CD1c-positive myeloid dendritic cell (primary cell): Measurements from ENCODE around the gene JAKMIP1.

Experiments
- DNase-seq: peaks from one replicate; pipeline ENCODE4 v3.0.0-alpha.2; 2016; ENCODE audit errors: extremely low spot score

JAKMIP1 gene

DNA sequence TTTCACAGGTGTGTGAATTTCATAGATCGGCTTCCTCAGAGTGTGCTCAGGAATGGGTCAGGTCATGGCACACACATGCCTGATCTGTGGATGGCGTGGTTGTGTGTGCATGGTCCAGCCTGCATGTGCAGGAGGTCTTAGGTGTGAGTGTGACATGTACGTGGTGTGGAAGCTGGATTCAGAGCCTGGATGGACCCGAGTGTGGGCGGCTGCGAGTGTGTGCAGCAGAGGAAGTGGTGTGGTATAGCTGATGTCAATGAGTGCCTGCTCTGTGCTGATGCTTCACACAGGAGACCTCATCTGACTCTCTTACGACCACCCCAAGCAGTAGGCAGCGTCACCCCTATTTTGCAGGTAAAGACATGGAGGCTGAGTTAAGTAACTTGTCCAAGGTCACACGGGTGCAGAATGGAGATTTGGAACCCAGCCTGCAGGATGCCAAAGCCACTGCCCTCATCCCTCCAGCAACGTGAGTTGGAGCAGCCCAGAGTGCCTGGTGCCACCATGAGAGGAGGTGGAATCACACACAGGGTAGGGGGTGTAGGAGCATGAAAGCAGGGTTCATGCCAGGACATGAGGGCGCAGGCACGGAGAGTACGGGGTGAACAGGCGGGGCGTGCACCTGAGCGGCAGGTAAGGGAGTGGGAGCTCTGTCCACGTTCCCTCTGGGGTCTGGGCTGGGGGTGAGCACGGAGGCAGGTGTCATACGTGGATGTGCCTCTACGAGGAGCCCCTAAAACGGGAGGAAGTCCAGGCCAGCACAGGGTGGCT lies 157.9 kb downstream of the JAKMIP1 start:
- DNase-seq: no peak

DNA sequence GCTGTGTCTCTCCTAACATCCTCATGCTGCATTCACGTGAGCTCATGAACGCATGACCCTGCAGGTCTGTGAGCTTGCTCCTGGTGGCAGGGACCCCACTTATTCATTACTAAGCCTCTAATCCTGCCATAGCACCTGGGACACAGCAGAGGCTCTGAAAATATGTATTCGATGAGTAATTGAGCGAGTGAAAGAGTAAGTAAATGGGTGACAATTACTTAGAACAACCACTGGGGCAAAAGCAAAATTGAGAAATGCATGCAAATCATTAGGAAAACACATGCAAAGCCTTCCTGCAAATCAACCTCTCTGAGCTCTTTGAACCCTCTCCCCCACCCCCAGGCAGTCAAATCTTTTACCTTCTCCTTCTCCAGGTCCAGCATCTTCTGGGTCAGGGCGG lies 158.5 kb downstream of the JAKMIP1 start:
- DNase-seq: no peak

DNA sequence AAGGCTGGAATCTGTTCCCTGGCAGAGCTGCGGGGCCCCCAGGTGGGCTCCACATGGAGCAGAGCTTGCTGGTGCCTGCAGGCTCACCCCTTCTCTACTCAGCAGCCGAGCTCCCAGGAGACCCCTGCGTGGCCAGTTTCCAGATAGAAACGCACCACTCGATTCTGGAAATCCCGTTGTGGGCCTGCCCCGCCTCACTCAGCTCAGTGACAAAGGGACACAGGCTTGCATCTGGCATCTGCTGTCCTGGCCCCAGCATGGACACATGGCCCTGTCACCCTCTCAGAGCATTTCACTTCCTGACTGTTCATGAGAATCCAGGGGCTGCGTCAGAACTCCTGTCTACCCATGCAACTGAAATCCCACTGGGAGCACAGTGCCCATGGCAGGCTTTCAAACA lies 161.6 kb downstream of the JAKMIP1 start:
- DNase-seq: no peak

DNA sequence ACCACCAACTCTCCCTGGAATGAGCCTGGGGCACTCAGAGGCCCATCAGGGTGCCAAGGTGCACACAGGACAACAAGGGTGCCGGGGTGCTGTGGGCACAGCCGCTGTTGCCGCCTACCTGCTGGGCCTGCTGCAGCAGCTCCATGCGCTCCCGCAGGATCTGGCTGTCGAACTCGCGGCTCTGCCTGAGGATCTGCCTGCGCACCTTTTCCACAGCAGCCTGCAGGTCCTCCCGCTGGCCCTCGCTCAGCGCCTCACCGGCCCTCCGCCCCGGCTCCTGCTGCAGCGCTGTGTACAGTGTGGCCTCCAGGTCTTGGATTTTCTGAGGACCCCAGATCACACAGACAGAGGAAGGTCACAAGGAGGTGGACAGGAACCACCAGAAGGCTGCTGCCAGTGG lies 164.6 kb downstream of the JAKMIP1 start:
- no peak for DNase-seq

DNA sequence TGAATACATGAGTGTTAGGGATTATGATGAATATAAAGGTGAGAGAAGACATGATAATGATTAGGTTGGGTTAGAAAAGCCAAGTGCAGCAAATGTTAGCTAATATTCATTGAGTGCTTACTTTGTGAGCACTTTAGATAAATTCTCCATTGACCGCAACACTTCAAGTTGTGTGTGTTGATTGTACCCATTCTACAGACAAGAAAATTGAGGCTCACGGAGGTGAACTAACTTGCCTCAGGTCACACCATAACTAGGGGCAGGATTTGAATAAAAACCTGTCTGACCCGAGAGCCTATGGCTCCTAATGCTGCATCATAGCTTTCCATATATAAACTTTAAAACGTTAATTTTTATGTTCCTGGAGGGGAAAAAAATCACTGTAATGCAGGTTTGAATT lies 167.0 kb downstream of the JAKMIP1 start:
- DNase-seq: no peak

- DNase-seq: no peak
Measured at GRCh38 chr4:6032249-6033244, 167.8 kb downstream of the JAKMIP1 start.

- no peak for DNase-seq
Measured at GRCh38 chr4:6031846-6032245, 168.5 kb downstream of the JAKMIP1 start.

GRCh38 chr4:6030679-6031078 lies 169.7 kb downstream of the JAKMIP1 start:
- DNase-seq: no peak

GRCh38 chr4:6029254-6029653 lies 171.1 kb downstream of the JAKMIP1 start:
- DNase-seq: no peak

GRCh38 chr4:6028168-6028567 lies 172.2 kb downstream of the JAKMIP1 start:
- DNase-seq: no peak

DNA sequence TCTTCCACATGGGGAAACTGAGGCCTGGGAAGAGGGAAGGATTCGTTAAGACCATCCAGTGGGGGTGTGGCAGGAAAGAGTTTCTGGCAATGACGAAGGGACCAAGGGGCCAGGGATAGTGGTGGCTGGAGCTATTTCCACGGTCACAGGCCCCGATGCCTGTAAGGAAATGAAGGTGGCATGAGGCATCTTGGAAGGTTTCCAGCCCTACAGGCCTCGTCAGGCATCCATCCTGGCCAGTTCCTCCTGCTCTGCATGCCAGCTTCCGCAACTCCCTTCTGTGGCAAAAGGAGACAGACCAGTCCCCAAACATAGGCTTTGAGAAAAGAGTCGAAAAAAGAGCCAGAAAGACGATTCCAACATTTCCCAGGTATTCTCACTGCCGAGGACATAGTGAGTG lies 173.0 kb downstream of the JAKMIP1 start:
- DNase-seq: no peak

- DNase-seq: no peak
Measured at GRCh38 chr4:6024313-6024960, 175.9 kb downstream of the JAKMIP1 start.

DNA sequence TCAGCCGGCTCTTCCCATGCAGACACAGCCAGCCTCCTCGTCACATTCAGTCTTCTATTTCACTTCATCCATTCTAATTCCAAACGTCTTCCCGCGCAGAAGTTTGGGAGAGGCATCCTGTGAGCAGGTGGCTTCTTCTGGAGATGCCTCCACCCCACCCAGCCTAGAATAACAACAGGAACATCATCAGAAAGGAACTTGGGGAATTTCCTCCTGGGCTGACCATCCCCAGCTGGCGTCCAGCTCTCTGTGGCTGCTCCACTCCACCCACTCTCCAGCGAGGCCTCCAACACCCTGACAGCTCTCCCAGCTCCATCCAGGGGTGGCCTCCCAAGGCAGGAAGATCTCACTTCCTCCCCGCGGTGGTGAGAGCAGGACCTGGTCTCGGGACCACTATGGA lies 176.6 kb downstream of the JAKMIP1 start:
- no peak for DNase-seq

DNA sequence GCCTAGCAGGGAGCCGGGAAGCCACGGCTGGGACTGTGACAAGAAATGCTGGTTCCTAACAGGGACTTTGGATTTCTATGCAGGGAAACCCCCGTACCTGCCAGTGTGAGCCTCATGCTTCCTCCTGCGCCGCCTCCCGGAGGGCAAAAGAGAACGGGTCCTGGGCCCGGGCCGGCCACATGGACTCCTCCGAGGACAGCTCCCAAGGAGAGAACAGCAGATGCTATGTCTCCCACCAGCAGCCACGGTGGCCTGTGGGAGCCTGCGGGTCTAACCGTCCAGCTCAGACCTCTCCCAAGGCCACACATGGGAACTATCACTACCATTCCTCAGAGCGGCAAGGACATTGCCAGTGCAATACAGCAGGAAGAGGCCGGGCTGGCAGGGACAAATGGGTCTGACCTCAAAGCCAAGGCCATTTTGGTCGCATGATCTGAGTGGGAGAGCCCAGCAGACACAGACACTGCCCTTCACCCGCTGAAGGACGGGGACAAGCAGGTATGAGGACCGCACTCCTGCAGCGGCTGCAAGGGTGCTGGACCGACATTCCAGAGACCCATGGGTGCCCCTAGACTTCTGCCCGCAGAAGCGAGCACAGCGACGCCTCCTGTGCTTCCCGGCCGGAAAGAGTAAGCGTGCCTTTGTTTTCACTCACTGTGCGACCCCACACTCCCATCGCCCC lies 177.6 kb downstream of the JAKMIP1 start:
- DNase-seq: no peak

- DNase-seq: no peak
Measured at GRCh38 chr4:6021831-6022606, 178.3 kb downstream of the JAKMIP1 start.

DNA sequence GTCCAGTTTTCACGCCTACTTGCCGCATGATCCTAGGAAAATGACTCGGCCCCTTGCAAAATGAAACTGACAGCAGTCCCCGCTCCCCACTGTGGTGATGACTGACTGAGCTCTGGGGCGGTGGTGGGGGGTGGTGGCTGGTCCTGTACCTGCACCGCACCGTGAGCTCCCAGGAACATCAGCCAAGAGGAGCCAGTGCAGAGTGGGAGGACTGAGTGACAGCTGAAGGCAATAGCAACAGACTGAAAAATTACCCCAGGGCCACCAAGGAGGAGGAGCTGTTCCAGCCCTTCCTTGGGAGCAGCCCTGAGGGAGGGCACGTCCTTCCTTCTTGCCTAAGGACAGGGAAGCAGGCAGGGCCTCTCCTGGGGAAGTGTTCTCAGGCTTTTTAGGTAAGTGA lies 179.7 kb downstream of the JAKMIP1 start:
- DNase-seq: no peak

- peak; percentile 44 for DNase-seq
Measured at GRCh38 chr4:6019316-6020263, 180.8 kb downstream of the JAKMIP1 start.

- DNase-seq: no peak
Measured at GRCh38 chr4:6018331-6018730, 182.0 kb downstream of the JAKMIP1 start, which contains the start of gene C4orf50. Gene C4orf50, minus strand, starts transcription at chr4:6018431.

GRCh38 chr4:6017800-6018199 lies 182.5 kb downstream of the JAKMIP1 start:
- DNase-seq: no peak

DNA sequence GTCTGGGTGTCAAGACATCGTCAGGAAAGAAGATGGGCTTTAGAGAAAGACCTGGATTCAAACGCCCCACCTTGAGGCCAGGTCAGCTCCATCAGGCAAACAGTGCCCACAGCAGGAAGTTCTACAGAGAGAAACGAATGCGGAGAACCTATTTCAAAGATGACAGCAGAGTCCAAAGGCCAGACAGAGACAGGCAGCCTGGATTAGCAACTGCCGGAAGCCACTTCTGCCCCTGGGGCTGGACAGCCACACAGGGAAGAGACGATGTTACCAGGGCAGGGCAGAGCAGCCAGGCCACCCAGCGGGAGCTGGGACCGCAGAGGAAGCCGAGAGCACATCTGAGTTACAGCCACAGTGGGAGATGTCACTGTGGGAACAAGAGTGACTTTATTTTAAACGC lies 183.3 kb downstream of the JAKMIP1 start:
- DNase-seq: no peak
